Lower leg skin (tissue), 3 donors: ENCODE results near the gene RAB6C.

Experiments used
- POLR2A ChIP-seq, 2 donors: fragments of 450-650 bp; IDR thresholded peaks; one replicate each; pipeline ENCODE4 v1.6.1; 2016 to 2017; ENCODE audit warnings: antibody characterized with exemption in 2 of 2, mild to moderate bottlenecking in 1 of 2, moderate library complexity in 1 of 2
- TF ChIP-seq, protein P1 (sequence below), 3 donors: fragments of 450-650 bp; IDR thresholded peaks; one replicate each; pipeline ENCODE4 v1.5.1; 2016; ENCODE audit warnings: antibody characterized with exemption in 3 of 3, mild to moderate bottlenecking in 3 of 3, moderate library complexity in 2 of 3

DNA sequence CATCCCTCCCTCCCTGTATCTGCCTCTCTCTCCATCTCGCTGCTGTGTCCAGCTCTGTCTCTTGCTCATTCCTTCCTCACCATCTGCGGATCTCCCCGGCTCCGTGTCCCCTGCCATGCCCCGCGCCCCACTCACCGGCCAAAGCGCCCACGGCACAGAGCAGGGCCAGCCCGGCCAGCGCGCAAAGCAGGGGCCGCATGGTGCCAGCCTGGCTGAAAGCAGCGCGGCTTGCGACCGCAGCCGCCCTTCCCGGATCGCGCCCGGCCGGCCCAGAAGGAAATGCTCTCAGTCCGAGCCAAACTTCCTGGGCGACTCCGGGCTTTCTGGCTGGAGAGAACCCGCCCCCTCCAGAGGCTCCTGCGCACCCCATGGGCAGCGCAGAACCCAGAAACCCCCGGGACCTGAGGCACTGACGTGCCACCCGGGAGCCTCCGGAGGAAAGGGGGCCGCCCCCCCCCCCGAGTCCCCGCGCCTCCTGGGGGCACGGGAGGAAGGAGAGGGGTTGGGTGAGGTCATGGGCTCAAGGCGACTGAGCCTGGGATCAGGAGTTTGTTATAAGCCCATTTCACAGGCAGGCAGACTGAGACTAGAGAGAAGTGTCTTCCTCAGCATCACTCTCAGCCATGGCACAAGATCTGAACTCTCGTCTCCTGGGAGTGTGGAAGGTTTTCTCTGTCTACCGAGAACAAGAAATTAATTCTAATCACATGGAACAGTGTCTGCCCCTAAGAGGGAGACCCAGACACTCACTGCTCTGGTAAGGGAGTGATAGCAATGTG lies 45.2 kb upstream of the RAB6C start:
- TF ChIP-seq, protein P1, sequence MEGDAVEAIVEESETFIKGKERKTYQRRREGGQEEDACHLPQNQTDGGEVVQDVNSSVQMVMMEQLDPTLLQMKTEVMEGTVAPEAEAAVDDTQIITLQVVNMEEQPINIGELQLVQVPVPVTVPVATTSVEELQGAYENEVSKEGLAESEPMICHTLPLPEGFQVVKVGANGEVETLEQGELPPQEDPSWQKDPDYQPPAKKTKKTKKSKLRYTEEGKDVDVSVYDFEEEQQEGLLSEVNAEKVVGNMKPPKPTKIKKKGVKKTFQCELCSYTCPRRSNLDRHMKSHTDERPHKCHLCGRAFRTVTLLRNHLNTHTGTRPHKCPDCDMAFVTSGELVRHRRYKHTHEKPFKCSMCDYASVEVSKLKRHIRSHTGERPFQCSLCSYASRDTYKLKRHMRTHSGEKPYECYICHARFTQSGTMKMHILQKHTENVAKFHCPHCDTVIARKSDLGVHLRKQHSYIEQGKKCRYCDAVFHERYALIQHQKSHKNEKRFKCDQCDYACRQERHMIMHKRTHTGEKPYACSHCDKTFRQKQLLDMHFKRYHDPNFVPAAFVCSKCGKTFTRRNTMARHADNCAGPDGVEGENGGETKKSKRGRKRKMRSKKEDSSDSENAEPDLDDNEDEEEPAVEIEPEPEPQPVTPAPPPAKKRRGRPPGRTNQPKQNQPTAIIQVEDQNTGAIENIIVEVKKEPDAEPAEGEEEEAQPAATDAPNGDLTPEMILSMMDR (IDR thresholded peaks at IDR 0.05): no peak
- TF ChIP-seq POLR2A (IDR thresholded peaks at IDR 0.05): no peak
